Activated CD8-positive, alpha-beta T cell treated with anti-CD3 and anti-CD28 coated beads for 36 hours (primary cell): ENCODE measurements around the gene DSPP. TPM values are rescaled to one million over a fixed set of nuclear protein-coding genes. Genes with fewer than 3 reads are reported as not detected.

Source experiments
- ATAC-seq: fragments of 200-7000 bp; cut with Tn5 transposase; one replicate; pipeline ENCODE4 v1.10.0; 2021; ENCODE audit warnings: mild to moderate bottlenecking, moderate library complexity
- CTCF ChIA-PET: fragments of 350-600 bp; sonication (Branson Sonifier 250); formaldehyde crosslinking; loops from one replicate; lab custom pipeline; 2021; ENCODE audit warnings: antibody characterized with exemption; lab: Charles Lee
- POLR2A ChIA-PET: fragments of 350-600 bp; sonication (Branson Sonifier 250); formaldehyde crosslinking; loops from one replicate; lab custom pipeline; 2021; ENCODE audit warnings: antibody characterized with exemption; lab: Charles Lee
- DNase-seq: peaks from one replicate; pipeline ENCODE4 v3.0.0-alpha.2; 2020
- H3K27ac Mint-ChIP-seq: one replicate; pipeline ENCODE4 v1.8.0; 2021; ENCODE audit warnings: mild to moderate bottlenecking, mixed read lengths
- H3K27me3 Mint-ChIP-seq: one replicate; pipeline ENCODE4 v1.8.0; 2021; ENCODE audit warnings: mixed read lengths
- H3K36me3 Mint-ChIP-seq: one replicate; pipeline ENCODE4 v1.8.0; 2021; ENCODE audit warnings: low read depth, mixed read lengths
- H3K4me1 Mint-ChIP-seq: one replicate; pipeline ENCODE4 v1.8.0; 2021; ENCODE audit warnings: low read depth, mixed read lengths
- H3K4me3 Mint-ChIP-seq: one replicate; pipeline ENCODE4 v1.8.0; 2021; ENCODE audit warnings: mild to moderate bottlenecking, moderate library complexity, mixed read lengths
- H3K9me3 Mint-ChIP-seq: one replicate; pipeline ENCODE4 v1.8.0; 2021; ENCODE audit warnings: mixed read lengths
- CTCF ChIP-seq: fragments of 200-600 bp; IDR thresholded peaks from one replicate; pipeline ENCODE4 v1.8.0; 2022; ENCODE audit warnings: antibody characterized with exemption, mild to moderate bottlenecking
- intact Hi-C: fragments of 100-400 bp; cut with micrococcal nuclease; formaldehyde crosslinking; loops from one replicate; pipeline ENCODE4 v1.10.0; 2022
- total RNA-seq, 2 experiments: library from RNA; stranded (reverse); gene quantifications; one replicate each; pipeline ENCODE4 v1.2.3, GENCODE V29; 2021

The DSPP gene
- total RNA-seq, 2 experiments from 2014 or later, result not detected

GRCh38 chr4:87579478-87579877, 28.9 kb upstream of the DSPP start:
- H3K4me1 Mint-ChIP-seq, result no peaks in the 10 kb centered on the region
- POLR2A ChIA-PET, result no interaction called here

GRCh38 chr4:87580057-87580456, 28.3 kb upstream of the DSPP start:
- ATAC-seq, result no peak
- no peak for DNase-seq
- Mint-ChIP-seq H3K4me3 (no peak overlapping the region), H3K36me3 (no peaks in the 10 kb centered on the region), H3K27me3 (peaks cover 6% of the 10 kb centered on the region), H3K9me3 (no peaks in the 10 kb centered on the region), H3K27ac (no peak overlapping the region), H3K4me1 (no peaks in the 10 kb centered on the region)
- ChIA-PET CTCF (no interaction called here), POLR2A (no interaction called here)
- TF ChIP-seq CTCF, result no peak
- intact Hi-C loops, result no loop called here

More at GRCh38 chr4:87579478-87579877, 28.9 kb upstream of the DSPP start:
- Mint-ChIP-seq H3K27ac (no peak overlapping the region), H3K36me3 (no peaks in the 10 kb centered on the region), H3K27me3 (peaks cover 6% of the 10 kb centered on the region), H3K9me3 (no peaks in the 10 kb centered on the region), H3K4me3 (no peak overlapping the region)
- DNase-seq (no peak), ATAC-seq (no peak)
- no peak for TF ChIP-seq CTCF
- CTCF ChIA-PET, result no interaction called here
- intact Hi-C loops, result no loop called here

GRCh38 chr4:87584222-87584908, 24.0 kb upstream of the DSPP start:
- CTCF ChIA-PET, result no interaction called here
- Mint-ChIP-seq H3K9me3 (no peaks in the 10 kb centered on the region), H3K27ac (no peak overlapping the region), H3K27me3 (peaks cover 4% of the 10 kb centered on the region), H3K4me3 (no peak overlapping the region), H3K4me1 (no peaks in the 10 kb centered on the region), H3K36me3 (no peaks in the 10 kb centered on the region)
- ATAC-seq, result no peak
- no peak for TF ChIP-seq CTCF
- POLR2A ChIA-PET, result no interaction called here
- intact Hi-C loops, result no loop called here
- DNase-seq, result no peak

GRCh38 chr4:87589531-87589930, 18.8 kb upstream of the DSPP start:
- POLR2A ChIA-PET, result no interaction called here
- intact Hi-C loops, result no loop called here
- H3K36me3 Mint-ChIP-seq, result no peaks in the 10 kb centered on the region

More at GRCh38 chr4:87589531-87589930, 18.8 kb upstream of the DSPP start:
- no peak for DNase-seq
- H3K27me3 Mint-ChIP-seq, result peaks cover 5% of the 10 kb centered on the region
- H3K27ac Mint-ChIP-seq, result no peak overlapping the region
- H3K9me3 Mint-ChIP-seq, result peaks cover 6% of the 10 kb centered on the region
- no peak for TF ChIP-seq CTCF
- no peak overlapping the region for H3K4me3 Mint-ChIP-seq
- no peak for ATAC-seq
- no peaks in the 10 kb centered on the region for H3K4me1 Mint-ChIP-seq
- CTCF ChIA-PET, result no interaction called here
